ENCODE results near the gene MYO16.

DNA sequence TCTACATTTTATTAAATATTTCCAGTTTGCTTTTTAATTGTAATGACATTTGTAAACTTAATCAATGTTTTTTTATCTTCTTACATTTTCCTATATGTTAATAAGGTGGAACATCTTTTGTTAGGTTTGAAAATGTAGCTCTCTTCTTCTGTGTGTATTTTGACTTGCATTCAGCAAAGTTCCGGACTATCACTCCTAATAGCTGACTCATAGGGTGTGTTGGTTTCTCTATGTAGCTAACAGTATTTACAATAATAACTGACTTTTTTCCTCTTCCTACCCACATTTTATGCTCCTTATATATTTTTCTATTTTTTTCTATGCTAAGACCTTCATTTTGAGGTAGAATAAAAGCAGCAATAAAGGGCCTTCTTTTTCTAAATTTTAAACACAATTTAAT, 28.1 kb downstream of the MYO16 start:
- TF ChIP-seq CTCF (IDR thresholded peaks at IDR 0.05) = no peak
- TF ChIP-seq POLR2AphosphoS5 (IDR thresholded peaks at IDR 0.05) = no peak
- TF ChIP-seq POLR2A (IDR thresholded peaks at IDR 0.05) = no peak
